ENCODE results near the gene GALK1. TPM values are rescaled to one million over a fixed set of nuclear protein-coding genes. Genes with fewer than 3 reads are reported as not detected.
"Not testable (repeated sequence)": the region's sequence is repeated elsewhere in the genome, so short reads cannot be mapped to it uniquely, and the experiment has no call there.

Gene GALK1
- total and polyA plus RNA-seq, 5 donors: 15.9 to 22.6 (median 17.7) TPM

DNA sequence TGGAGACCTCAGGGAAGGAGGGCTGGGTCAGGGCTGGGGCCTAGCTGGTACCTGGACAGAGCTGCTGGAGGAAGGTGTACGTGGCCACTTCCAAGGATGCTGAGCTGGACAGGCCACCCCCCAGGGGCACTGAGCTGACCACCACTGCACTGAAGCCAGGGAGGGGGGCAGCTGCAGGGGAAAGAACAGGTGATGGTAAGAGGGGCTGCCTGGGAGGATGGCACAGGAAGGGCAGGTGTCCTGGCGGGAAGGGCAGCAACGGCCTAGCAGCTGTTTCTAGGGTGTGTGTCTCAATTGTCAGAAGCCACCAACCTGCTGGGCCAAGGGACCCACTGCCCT is 1.8 kb downstream of the GALK1 start:
- WGBS: 93% methylated on average over 3 of the region's 3 CpGs
- H3K4me1 ChIP-seq (ENCODE audit: control insufficient read depth, insufficient read depth, low read length): peaks cover 2% of the 10 kb centered on the region
- H3K27me3 ChIP-seq (ENCODE audit: control insufficient read depth, insufficient read depth): no peaks in the 10 kb centered on the region
- H3K4me3 ChIP-seq (ENCODE audit: low read length): no peak overlapping the region
- DNase-seq: peak in 1 of 3 donors; percentile 22
- intact Hi-C loops (cut with DNase I): loop anchor here in 1 of 4 donors (10.0 kb wide), 1 partner anchor 132 kb away; the partner anchor contains the start of gene TRIM65
- ATAC-seq: no peak
- no peaks in the 10 kb centered on the region for H3K9me3 ChIP-seq (ENCODE audit: control insufficient read depth, low read length)
- no peak overlapping the region for H3K27ac ChIP-seq (ENCODE audit: low read length)

DNA sequence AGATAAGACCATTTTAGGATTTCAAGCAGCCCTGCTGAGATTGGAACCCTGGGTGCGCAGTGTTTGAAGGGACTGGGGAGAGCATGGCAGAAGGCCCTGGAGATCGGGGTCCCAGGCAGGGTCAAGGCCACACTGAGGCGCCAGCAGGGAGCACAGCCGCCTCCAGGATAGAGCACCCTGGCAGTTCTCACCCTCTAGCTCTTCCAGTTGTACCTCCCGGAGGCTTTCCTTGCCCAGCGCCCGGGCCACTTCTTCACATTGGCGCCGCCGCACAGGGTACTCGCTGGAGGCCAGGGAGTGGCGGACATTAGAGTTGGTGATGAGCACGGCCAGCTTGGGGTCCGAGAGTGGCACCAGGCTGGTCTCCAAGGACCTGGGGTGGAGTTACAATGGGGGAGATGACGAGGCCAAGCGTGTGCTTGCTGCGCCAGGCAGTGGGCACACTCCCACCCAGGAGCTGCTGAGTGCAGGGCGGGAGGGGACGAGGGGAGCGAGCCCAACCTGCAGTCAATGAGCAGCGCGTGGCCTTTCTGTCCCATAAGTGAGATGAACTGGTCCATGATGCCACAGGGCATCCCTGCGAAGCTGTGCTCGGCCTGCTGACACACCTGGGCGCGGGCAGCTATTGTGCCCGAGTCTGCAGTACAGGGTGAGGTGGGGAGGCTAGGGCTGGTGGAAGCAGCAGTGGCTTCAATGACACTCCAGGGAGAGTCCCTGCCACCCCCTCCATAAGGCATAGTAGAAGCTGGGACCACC is 2.3 kb downstream of the GALK1 start:
- H3K9me3 ChIP-seq (ENCODE audit: control insufficient read depth, low read length): no peaks in the 10 kb centered on the region
- DNase-seq (peak in 1 of 3 donors; percentile 48), ATAC-seq (no peak)
- H3K27me3 ChIP-seq (ENCODE audit: control insufficient read depth, insufficient read depth): no peaks in the 10 kb centered on the region
- WGBS: 96% methylated on average over 27 of the region's 27 CpGs
- no peak overlapping the region for H3K27ac ChIP-seq (ENCODE audit: low read length)
- peaks cover 2% of the 10 kb centered on the region for H3K4me1 ChIP-seq (ENCODE audit: control insufficient read depth, insufficient read depth, low read length)
- intact Hi-C loops (cut with DNase I): loop anchor here in 1 of 4 donors (10.0 kb wide), 1 partner anchor 132 kb away; the partner anchor contains the start of gene TRIM65
- H3K4me3 ChIP-seq (ENCODE audit: low read length): no peak overlapping the region

DNA sequence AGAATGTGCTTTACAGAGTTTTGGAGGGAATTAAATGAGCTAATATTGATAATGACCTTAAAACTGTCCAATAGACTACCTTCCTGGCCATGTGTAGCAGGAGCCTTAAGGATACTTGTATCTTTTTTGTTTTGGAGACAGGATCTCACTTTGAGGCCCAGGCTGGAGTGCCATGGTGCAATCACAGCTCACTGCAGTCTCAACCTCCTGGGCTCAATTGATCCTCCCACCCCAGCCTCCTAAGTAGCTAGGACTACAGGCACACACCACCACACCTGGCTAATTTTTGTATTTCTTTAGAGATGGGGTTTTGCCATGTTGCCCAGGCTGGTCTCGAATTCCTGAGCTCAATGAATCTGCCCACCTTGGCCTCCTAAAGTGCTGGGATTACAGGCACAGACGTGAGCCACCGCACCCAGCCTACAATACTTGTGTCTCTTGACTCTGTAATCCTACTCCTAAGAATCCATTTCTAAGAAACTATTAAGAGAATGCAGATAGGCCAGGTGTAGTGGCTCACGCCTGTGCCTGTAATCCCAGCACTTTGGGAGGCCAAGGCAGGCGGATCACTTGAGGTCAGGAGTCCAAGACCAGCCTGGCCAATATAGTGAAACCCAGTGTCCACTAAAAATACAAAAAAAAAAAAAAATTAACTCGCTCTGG is 4.9 kb downstream of the GALK1 start:
- ATAC-seq; H3K4me3 ChIP-seq (ENCODE audit: low read length); H3K9me3 ChIP-seq (ENCODE audit: control insufficient read depth, low read length); H3K27ac ChIP-seq (ENCODE audit: low read length); H3K27me3 ChIP-seq (ENCODE audit: control insufficient read depth, insufficient read depth); H3K4me1 ChIP-seq (ENCODE audit: control insufficient read depth, insufficient read depth, low read length): not testable (repeated sequence)
- peak in 1 of 3 donors; percentile 20 for DNase-seq
- intact Hi-C loops (cut with DNase I): loop anchor here in 1 of 4 donors (10.0 kb wide), 1 partner anchor 135 kb away; the partner anchor contains the start of gene TRIM65
- 97% methylated on average over 6 of the region's 6 CpGs for WGBS

DNA sequence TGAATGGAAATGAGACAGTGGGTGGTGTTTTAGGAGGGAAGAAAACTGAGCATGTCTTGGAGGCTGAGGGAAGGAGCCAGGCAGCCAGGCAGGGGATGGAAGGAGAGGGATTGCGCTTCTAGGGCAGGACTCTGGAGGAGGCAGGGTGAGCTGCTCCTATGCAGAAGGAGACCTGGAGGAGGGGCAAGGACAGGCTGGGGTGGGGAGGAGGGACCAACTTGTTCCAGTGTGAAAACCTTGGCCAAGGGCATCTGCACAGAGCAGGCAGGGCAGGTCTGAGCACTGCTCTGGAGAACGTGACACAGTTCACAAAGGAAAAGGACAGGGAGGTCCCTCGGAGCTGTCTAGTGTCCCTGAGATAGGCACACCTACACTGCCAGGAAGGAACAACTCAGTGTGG is 5.5 kb downstream of the GALK1 start:
- Histone ChIP-seq H3K27ac (ENCODE audit: low read length) (no peak overlapping the region), H3K4me1 (ENCODE audit: control insufficient read depth, insufficient read depth, low read length) (peaks cover 2% of the 10 kb centered on the region), H3K27me3 (ENCODE audit: control insufficient read depth, insufficient read depth) (no peaks in the 10 kb centered on the region), H3K4me3 (ENCODE audit: low read length) (no peak overlapping the region), H3K9me3 (ENCODE audit: control insufficient read depth, low read length) (no peaks in the 10 kb centered on the region)
- peak in 1 of 3 donors; percentile 23 for DNase-seq
- WGBS: 77% methylated on average over 3 of the region's 3 CpGs
- no peak for ATAC-seq
- intact Hi-C loops (cut with DNase I): no loop called here

DNA sequence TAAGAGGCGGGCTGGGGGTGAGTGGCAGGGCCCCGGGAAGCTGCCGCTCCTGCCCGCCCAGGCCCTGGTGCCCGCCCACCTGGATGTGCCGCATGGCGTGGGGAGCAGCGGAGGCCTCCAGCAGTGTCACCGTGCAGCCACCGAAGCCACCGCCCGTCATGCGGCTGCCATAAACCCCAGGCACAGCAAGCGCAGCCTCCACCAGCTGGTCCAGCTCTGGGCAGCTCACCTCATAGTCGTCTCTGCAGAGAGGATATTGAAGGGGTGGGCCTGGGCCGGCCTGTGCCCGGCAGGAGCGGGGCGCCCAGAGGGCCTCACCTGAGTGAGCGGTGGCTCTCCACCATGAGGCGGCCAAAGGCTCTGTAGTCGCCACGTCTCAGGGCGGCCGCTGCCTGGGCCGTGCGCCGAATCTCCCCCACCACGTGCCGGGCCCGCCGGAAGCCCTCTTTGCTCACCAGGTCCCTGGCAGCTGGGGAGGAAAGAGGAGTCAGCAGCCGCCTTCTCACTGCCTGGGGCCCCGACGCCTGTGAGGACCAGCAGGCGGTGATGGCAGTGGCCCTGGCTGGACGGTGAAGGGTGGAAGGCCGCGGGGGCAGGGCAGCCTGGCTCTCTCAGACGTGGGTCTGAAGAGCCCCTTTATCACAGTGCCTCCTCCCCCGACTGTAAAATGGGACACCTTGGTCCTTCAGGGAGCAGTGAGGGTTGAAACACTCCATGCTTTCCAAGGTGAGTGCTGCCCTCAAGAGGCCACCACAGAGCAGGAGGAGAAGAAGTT is 6.7 kb downstream of the GALK1 start:
- ATAC-seq (no peak), DNase-seq (peak in 1 of 3 donors; percentile 56)
- no peak overlapping the region for H3K4me3 ChIP-seq (ENCODE audit: low read length)
- H3K4me1 ChIP-seq (ENCODE audit: control insufficient read depth, insufficient read depth, low read length): peaks cover 1% of the 10 kb centered on the region
- no peak overlapping the region for H3K27ac ChIP-seq (ENCODE audit: low read length)
- no peaks in the 10 kb centered on the region for H3K27me3 ChIP-seq (ENCODE audit: control insufficient read depth, insufficient read depth)
- intact Hi-C loops (cut with DNase I): no loop called here
- 90% methylated on average over 41 of the region's 41 CpGs for WGBS
- H3K9me3 ChIP-seq (ENCODE audit: control insufficient read depth, low read length): no peaks in the 10 kb centered on the region

DNA sequence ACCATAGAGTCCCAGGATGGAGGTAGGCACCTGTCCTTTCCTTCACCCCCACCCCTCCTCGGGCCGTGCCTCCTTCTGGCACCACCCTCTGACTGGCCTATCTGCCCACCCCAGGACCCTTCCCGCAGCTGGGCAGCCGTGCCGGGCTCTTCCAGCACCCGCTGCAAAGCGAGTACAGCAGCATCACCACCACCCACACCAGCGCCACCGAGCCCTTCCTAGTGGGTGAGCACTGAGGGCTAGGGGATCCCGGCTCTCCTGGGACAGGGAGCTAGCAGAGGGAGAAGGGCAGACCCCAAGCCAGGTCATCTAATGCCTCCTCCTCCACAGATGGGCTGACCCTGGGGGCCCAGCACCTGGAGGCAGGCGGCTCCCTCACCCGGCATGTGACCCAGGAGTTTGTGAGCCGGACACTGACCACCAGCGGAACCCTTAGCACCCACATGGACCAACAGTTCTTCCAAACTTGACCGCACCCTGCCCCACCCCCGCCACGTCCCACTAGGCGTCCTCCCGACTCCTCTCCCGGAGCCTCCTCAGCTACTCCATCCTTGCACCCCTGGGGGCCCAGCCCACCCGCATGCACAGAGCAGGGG is 7.8 kb downstream of the GALK1 start:
- H3K9me3 ChIP-seq (ENCODE audit: control insufficient read depth, low read length): no peaks in the 10 kb centered on the region
- intact Hi-C loops (cut with DNase I): no loop called here
- H3K27me3 ChIP-seq (ENCODE audit: control insufficient read depth, insufficient read depth): no peaks in the 10 kb centered on the region
- ATAC-seq: no peak
- H3K4me1 ChIP-seq (ENCODE audit: control insufficient read depth, insufficient read depth, low read length): peaks cover 2% of the 10 kb centered on the region
- no peak overlapping the region for H3K4me3 ChIP-seq (ENCODE audit: low read length)
- peak in 2 of 3 donors; percentile 56 to 66 for DNase-seq
- WGBS: 89% methylated on average over 21 of the region's 21 CpGs
- no peak overlapping the region for H3K27ac ChIP-seq (ENCODE audit: low read length)

DNA sequence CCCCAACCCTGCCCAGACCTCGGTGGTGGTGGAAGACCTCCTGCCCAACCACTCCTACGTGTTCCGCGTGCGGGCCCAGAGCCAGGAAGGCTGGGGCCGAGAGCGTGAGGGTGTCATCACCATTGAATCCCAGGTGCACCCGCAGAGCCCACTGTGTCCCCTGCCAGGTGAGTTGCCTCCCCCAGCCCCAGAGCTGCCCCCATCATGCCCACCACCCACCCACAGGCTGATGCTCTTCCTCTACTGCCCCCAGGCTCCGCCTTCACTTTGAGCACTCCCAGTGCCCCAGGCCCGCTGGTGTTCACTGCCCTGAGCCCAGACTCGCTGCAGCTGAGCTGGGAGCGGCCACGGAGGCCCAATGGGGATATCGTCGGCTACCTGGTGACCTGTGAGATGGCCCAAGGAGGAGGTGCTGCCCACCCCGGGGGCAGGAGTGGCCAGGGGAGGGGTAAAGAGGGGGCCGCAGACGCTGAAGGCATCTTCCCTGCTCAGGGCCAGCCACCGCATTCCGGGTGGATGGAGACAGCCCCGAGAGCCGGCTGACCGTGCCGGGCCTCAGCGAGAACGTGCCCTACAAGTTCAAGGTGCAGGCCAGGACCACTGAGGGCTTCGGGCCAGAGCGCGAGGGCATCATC is 8.4 kb downstream of the GALK1 start:
- WGBS: 86% methylated on average over 29 of the region's 29 CpGs
- Histone ChIP-seq H3K27me3 (ENCODE audit: control insufficient read depth, insufficient read depth) (no peaks in the 10 kb centered on the region), H3K9me3 (ENCODE audit: control insufficient read depth, low read length) (no peaks in the 10 kb centered on the region), H3K4me1 (ENCODE audit: control insufficient read depth, insufficient read depth, low read length) (peaks cover 2% of the 10 kb centered on the region), H3K27ac (ENCODE audit: low read length) (no peak overlapping the region), H3K4me3 (ENCODE audit: low read length) (no peak overlapping the region)
- peak in 1 of 3 donors; percentile 55 for DNase-seq
- intact Hi-C loops (cut with DNase I): no loop called here
- no peak for ATAC-seq

DNA sequence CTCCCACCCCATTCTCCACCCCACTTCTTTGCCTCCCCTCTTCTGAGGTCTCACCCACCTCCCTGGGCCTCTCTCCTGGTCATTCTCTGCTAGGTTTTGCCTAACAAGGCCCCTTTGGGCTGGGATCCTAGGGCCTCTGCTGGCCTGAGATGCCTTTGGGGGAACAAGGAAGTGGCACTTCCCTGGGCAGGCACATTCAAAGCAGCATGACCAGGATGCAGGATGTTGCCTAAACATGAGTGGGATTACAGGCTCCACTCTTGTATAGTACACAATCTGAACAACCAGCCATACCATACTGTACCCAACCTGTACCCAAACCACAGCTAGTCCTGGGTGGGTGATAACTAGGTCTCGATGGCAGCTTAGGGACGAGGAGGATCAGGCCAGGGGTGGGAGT is 9.0 kb downstream of the GALK1 start:
- ATAC-seq (no peak), DNase-seq (peak in 1 of 3 donors; percentile 20)
- H3K27ac ChIP-seq (ENCODE audit: low read length): no peak overlapping the region
- no peaks in the 10 kb centered on the region for H3K27me3 ChIP-seq (ENCODE audit: control insufficient read depth, insufficient read depth)
- no peaks in the 10 kb centered on the region for H3K9me3 ChIP-seq (ENCODE audit: control insufficient read depth, low read length)
- H3K4me3 ChIP-seq (ENCODE audit: low read length): no peak overlapping the region
- WGBS: 92% methylated on average over 2 of the region's 2 CpGs
- H3K4me1 ChIP-seq (ENCODE audit: control insufficient read depth, insufficient read depth, low read length): peaks cover 2% of the 10 kb centered on the region
- intact Hi-C loops (cut with DNase I): no loop called here

DNA sequence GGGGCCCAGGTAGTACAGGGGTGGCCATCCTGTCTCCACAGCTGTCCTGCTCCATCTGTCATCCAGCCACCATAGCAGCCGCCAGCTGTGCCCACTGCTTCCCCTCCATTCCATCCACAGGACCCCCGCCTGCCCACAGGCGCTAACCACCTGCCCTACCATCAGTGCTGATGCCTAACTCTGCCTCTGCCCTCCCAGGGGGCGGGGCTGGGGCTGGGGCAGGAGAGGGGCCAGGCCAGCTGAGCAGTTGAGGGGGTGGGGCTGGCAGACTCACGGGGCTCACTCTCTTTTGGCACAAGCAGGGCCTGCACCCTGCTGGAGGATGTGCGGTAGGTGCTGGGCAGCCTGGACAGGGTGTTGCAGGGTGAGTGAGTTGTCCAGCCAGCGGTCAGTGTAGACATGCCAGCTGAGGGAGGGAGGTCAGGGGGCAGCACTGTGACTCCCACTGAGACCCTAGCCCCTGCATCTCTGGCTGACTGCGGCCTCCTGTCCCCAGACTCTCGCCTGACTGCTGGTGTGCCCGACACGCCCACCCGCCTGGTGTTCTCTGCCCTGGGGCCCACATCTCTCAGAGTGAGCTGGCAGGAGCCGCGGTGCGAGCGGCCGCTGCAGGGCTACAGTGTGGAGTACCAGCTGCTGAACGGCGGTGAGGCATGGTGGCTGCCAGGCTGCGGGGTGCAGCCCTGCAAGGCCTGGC is 9.6 kb downstream of the GALK1 start:
- Histone ChIP-seq H3K27me3 (ENCODE audit: control insufficient read depth, insufficient read depth) (no peaks in the 10 kb centered on the region), H3K27ac (ENCODE audit: low read length) (no peak overlapping the region), H3K4me3 (ENCODE audit: low read length) (no peak overlapping the region), H3K4me1 (ENCODE audit: control insufficient read depth, insufficient read depth, low read length) (peaks cover 2% of the 10 kb centered on the region), H3K9me3 (ENCODE audit: control insufficient read depth, low read length) (no peaks in the 10 kb centered on the region)
- WGBS: 85% methylated on average over 20 of the region's 20 CpGs
- intact Hi-C loops (cut with DNase I): no loop called here
- DNase-seq (peak in 2 of 3 donors; percentile 58 to 61), ATAC-seq (no peak)
